Lung (tissue), 12 donors: Measurements from ENCODE around the gene LDHD. TPM values are rescaled to one million over a fixed set of nuclear protein-coding genes. Genes with fewer than 3 reads are reported as not detected.

Experiments
- ATAC-seq: fragments of 200-7000 bp; cut with Tn5 transposase; one replicate; pipeline ENCODE4 v1.9.1; 2020; ENCODE audit warnings: moderate number of reproducible peaks; ENCODE audit not compliant: insufficient read depth, low FRiP score
- DNase-seq, 3 donors: peaks; one replicate each; pipeline ENCODE4 v3.0.0-alpha.2; 2013 to 2017
- H3K27ac ChIP-seq, 2 donors: one replicate each; pipeline ENCODE4 v1.5.1; 2013; ENCODE audit warnings: mild to moderate bottlenecking in 2 of 2, moderate library complexity in 2 of 2, control low read depth in 1 of 2, inconsistent platforms in 1 of 2, low read depth in 1 of 2, low read length in 1 of 2
- H3K27me3 ChIP-seq, 3 donors: one replicate each; pipeline ENCODE4 v1.5.1; 2013; ENCODE audit warnings: low read length in 2 of 3; ENCODE audit not compliant: control insufficient read depth in 3 of 3, insufficient read depth in 3 of 3
- H3K36me3 ChIP-seq, 4 donors: one replicate each; pipeline ENCODE4 v1.5.1; 2013; ENCODE audit warnings: low read length in 4 of 4, mild to moderate bottlenecking in 1 of 4, moderate library complexity in 1 of 4; ENCODE audit not compliant: control insufficient read depth in 4 of 4, insufficient read depth in 4 of 4
- H3K4me1 ChIP-seq, 5 donors: one replicate each; pipeline ENCODE4 v1.5.1; 2013; ENCODE audit warnings: low read length in 5 of 5, mild to moderate bottlenecking in 2 of 5, moderate library complexity in 1 of 5; ENCODE audit not compliant: control insufficient read depth in 5 of 5, insufficient read depth in 5 of 5
- H3K4me3 ChIP-seq: one replicate; pipeline ENCODE4 v1.5.1; 2013; ENCODE audit warnings: mild to moderate bottlenecking, control low read depth, moderate library complexity
- H3K9ac ChIP-seq, 2 donors: one replicate each; pipeline ENCODE4 v1.5.1; 2013; ENCODE audit warnings: low read length in 2 of 2, control low read depth in 1 of 2; ENCODE audit not compliant: insufficient read depth in 1 of 2
- H3K9me3 ChIP-seq, 4 donors: one replicate each; pipeline ENCODE4 v1.5.1; 2013; ENCODE audit warnings: low read length in 3 of 4, mild to moderate bottlenecking in 1 of 4, moderate library complexity in 1 of 4; ENCODE audit not compliant: control insufficient read depth in 4 of 4, insufficient read depth in 3 of 4
- WGBS, 2 donors: extraction: QIAGEN DNeasy Blood & Tissue Kit; methylation state at CpG; one replicate each; pipeline ENCODE4 v1.1.7; 2013; 5-methylcytosine and 5-hydroxymethylcytosine counted together
- polyA plus RNA-seq, 2 donors: library from polyadenylated mRNA; stranded (reverse); fragments of 200-250 nt; gene quantifications; one replicate each; pipeline ENCODE4 v1.2.1, GENCODE V29; 2013
- total RNA-seq, 2 donors: library from RNA; depleted of rRNA in 1 of 2; stranded (reverse); fragments of >200 nt in 1 of 2; gene quantifications; one replicate each; pipeline ENCODE4 v1.2.1, GENCODE V29; 2014 to 2021
- TF ChIP-seq, protein P1 (sequence below): IDR thresholded peaks from 2 replicates; pipeline ENCODE4 v1.5.1; 2012; ENCODE audit warnings: mild to moderate bottlenecking; ENCODE audit errors: control extremely low read depth, extremely low read depth
- donor health status: control.
- donor health status: control.
- donor health status: Bipolar disorder and iron deficiency.
- donor health status: healthy.
- donor health status: DM: yes; HTN: yes; CAD: no.

LDHD gene
- total and polyA plus RNA-seq, 4 donors = 4.3 to 17.0 (median 8.1) TPM

- H3K27ac ChIP-seq = peak overlapping the region; percentile 1 to 80
- H3K9ac ChIP-seq = no peak overlapping the region
- WGBS, 2 donors = 18 to 40% methylated on average over 10 of the region's 10 CpGs
- DNase-seq = peak; percentile 92 to 98 (median 95)
- peaks cover 0 to 2% (median 0%) of the 10 kb centered on the region in 4 donors for H3K36me3 ChIP-seq
- no peaks in the 10 kb centered on the region for H3K9me3 ChIP-seq
- H3K27me3 ChIP-seq = no peaks in the 10 kb centered on the region
- H3K4me3 ChIP-seq = no peak overlapping the region
- H3K4me1 ChIP-seq = peaks cover 19 to 47% (median 20%) of the 10 kb centered on the region in 5 donors
- TF ChIP-seq, protein P1, sequence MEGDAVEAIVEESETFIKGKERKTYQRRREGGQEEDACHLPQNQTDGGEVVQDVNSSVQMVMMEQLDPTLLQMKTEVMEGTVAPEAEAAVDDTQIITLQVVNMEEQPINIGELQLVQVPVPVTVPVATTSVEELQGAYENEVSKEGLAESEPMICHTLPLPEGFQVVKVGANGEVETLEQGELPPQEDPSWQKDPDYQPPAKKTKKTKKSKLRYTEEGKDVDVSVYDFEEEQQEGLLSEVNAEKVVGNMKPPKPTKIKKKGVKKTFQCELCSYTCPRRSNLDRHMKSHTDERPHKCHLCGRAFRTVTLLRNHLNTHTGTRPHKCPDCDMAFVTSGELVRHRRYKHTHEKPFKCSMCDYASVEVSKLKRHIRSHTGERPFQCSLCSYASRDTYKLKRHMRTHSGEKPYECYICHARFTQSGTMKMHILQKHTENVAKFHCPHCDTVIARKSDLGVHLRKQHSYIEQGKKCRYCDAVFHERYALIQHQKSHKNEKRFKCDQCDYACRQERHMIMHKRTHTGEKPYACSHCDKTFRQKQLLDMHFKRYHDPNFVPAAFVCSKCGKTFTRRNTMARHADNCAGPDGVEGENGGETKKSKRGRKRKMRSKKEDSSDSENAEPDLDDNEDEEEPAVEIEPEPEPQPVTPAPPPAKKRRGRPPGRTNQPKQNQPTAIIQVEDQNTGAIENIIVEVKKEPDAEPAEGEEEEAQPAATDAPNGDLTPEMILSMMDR = no peak
- peak; percentile 62 for ATAC-seq
Observed at GRCh38 chr16:75087375-75087979, 29.1 kb downstream of the LDHD start.

DNA sequence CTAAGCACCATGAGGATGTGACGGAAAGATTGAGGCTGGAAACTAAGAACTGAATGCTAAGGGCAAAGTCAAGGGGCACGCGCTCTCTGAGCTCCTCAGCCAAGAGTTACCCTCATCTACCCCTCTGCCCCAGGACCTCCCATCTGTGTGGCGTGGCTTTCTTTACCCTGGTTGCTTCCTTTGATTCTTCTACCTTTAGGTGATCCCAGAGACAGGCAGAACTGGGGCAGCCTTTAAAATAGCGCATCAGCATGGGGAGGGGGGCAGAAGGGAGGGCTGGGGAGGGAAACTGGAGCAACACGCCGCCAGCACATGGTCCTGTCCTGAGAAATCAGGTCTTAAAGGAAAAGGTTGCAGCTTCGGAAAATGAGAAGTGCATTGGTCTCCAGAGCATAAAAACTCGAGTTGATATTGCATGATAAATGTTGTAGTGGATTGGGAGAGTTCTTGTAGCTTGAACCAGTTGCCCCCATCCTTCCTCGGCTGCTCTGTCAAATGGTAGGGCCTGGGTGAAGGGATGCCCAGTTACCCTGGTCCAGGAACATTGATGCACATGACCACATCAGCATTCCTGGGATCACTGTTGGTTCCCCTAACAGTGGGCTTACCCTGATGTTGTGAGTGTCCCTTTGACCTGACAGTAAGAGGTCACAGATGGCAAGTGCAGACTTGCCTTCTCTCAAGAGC lies 29.7 kb downstream of the LDHD start:
- TF ChIP-seq, protein P1 = no peak
- 64 to 73% methylated on average over 10 of the region's 10 CpGs for WGBS, 2 donors
- ATAC-seq = peak; percentile 42

GRCh38 chr16:75086281-75086680 lies 30.3 kb downstream of the LDHD start:
- Histone ChIP-seq H3K27ac (no peak overlapping the region), H3K4me1 (peaks cover 19 to 47% (median 25%) of the 10 kb centered on the region in 5 donors), H3K36me3 (peaks cover 0 to 2% (median 0%) of the 10 kb centered on the region in 4 donors), H3K9ac (no peak overlapping the region), H3K4me3 (no peak overlapping the region), H3K9me3 (no peaks in the 10 kb centered on the region), H3K27me3 (no peaks in the 10 kb centered on the region)
- 90 to 100% methylated on average over 1 of the region's 1 CpG for WGBS, 2 donors
- TF ChIP-seq, protein P1 = no peak
- no peak for DNase-seq
- ATAC-seq = no peak

More for the DNA sequence above, 29.7 kb downstream of the LDHD start:
- DNase-seq = no peak
- Histone ChIP-seq H3K4me3 (no peak overlapping the region), H3K4me1 (peaks cover 18 to 47% (median 22%) of the 10 kb centered on the region in 5 donors), H3K27ac (peak overlapping the region; percentile 1 to 49), H3K27me3 (no peaks in the 10 kb centered on the region), H3K9ac (no peak overlapping the region), H3K36me3 (peaks cover 0 to 2% (median 0%) of the 10 kb centered on the region in 4 donors), H3K9me3 (no peaks in the 10 kb centered on the region)
